CD4-positive, alpha-beta T cell treated with Interferon alpha-2 for 1 hour (primary cell): ENCODE results near the gene HAGH.
"Not testable (repeated sequence)": the region's sequence is repeated elsewhere in the genome, so short reads cannot be mapped to it uniquely, and the experiment has no call there.

Experiments
- DNase-seq, 2 donors: peaks; one replicate each; pipeline ENCODE4 v3.0.0-alpha.2; 2020 to 2022

Gene HAGH

GRCh38 chr16:1826691-1827573 is at the start of gene HAGH, which contains the start of gene FAHD1:
Gene HAGH (minus strand): TSS chr16:1826825. CDS start chr16:1826787, 38 bp downstream.
Gene FAHD1 (plus strand): TSS chr16:1827206. CDS start chr16:1827239, 33 bp downstream.
- peak; percentile 88 to 94 for DNase-seq

- not testable (repeated sequence) for DNase-seq
These were observed 49.4 kb upstream of the HAGH start for GRCh38 chr16:1876066-1876465.

- no peak for DNase-seq
These were observed 48.2 kb upstream of the HAGH start for GRCh38 chr16:1874854-1875253.

- DNase-seq: peak; percentile 17 to 19
These were observed 45.5 kb upstream of the HAGH start, which contains the start of gene MEIOB for GRCh38 chr16:1871974-1872635. Gene MEIOB (minus strand): TSS chr16:1872164. CDS start chr16:1868175, 3,989 bp downstream.

- no peak for DNase-seq
These were observed 43.9 kb upstream of the HAGH start for GRCh38 chr16:1870365-1871082.

GRCh38 chr16:1865902-1866690 is 39.5 kb upstream of the HAGH start:
- no peak for DNase-seq

- peak in 1 of 2 donors; percentile 47 for DNase-seq
These were observed 37.2 kb upstream of the HAGH start for GRCh38 chr16:1863681-1864460.

GRCh38 chr16:1862394-1862793 is 35.8 kb upstream of the HAGH start:
- DNase-seq: no peak

GRCh38 chr16:1861730-1862129 is 35.1 kb upstream of the HAGH start:
- DNase-seq: no peak

- no peak for DNase-seq
These were observed 33.0 kb upstream of the HAGH start for GRCh38 chr16:1859650-1860049.

GRCh38 chr16:1858189-1858865 is 31.7 kb upstream of the HAGH start:
- no peak for DNase-seq

GRCh38 chr16:1857433-1858097 is 30.9 kb upstream of the HAGH start:
- DNase-seq: no peak

GRCh38 chr16:1851793-1852192 is 25.2 kb upstream of the HAGH start:
- no peak for DNase-seq

GRCh38 chr16:1850981-1851380 is 24.4 kb upstream of the HAGH start:
- DNase-seq: no peak

- DNase-seq: no peak
These were observed 19.8 kb upstream of the HAGH start for GRCh38 chr16:1846416-1846815.

- no peak for DNase-seq
These were observed 19.4 kb upstream of the HAGH start for GRCh38 chr16:1845985-1846384.

GRCh38 chr16:1839554-1839953 is 12.9 kb upstream of the HAGH start:
- DNase-seq: no peak

- DNase-seq: no peak
These were observed 7.5 kb upstream of the HAGH start for GRCh38 chr16:1834096-1834495.

GRCh38 chr16:1832838-1833454 is 6.3 kb upstream of the HAGH start:
- DNase-seq: no peak
